Fibroblast of mammary gland (primary cell): ENCODE measurements around the gene KRTAP22-1.

Experiments
- DNase-seq: peaks from one replicate; pipeline ENCODE4 v3.0.0-alpha.2; 2010; ENCODE audit warnings: low read depth
- H3K4me3 ChIP-seq: 2 replicates; pipeline ENCODE4 v1.5.1; 2011; ENCODE audit warnings: low read depth, mild to moderate bottlenecking, low read length, moderate library complexity; ENCODE audit not compliant: control insufficient read depth
- TF ChIP-seq, protein P1 (sequence below): conservative IDR thresholded peaks from 2 replicates; pipeline ENCODE4 v1.5.1; 2011; ENCODE audit warnings: low read depth, low read length, inconsistent platforms; ENCODE audit not compliant: control insufficient read depth, insufficient read depth

The KRTAP22-1 gene

DNA sequence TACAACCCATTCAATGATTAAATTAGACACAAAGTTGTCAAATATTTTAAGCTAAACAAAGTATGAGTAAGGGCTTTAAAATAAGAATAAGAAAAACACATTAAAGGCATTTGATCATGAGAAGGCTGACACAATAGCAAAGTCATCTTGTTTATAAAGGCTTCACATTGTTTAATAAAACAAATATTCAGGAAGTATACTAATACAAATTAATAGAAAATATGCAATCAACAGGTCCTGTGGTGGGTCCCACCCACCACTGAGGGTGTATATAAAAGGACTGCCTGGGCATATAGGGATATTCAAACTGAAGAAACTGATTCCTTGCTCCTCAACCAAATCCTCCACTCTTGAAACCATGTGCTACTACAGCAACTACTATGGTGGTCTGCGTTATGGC lies 34.0 kb downstream of the KRTAP22-1 start, which contains the start of gene KRTAP20-2:
Gene KRTAP20-2, plus strand, starts transcription at position 301 of the 400 bp plus-strand sequence. Its CDS starts 58 bp downstream, at position 359.
- TF ChIP-seq, protein P1, sequence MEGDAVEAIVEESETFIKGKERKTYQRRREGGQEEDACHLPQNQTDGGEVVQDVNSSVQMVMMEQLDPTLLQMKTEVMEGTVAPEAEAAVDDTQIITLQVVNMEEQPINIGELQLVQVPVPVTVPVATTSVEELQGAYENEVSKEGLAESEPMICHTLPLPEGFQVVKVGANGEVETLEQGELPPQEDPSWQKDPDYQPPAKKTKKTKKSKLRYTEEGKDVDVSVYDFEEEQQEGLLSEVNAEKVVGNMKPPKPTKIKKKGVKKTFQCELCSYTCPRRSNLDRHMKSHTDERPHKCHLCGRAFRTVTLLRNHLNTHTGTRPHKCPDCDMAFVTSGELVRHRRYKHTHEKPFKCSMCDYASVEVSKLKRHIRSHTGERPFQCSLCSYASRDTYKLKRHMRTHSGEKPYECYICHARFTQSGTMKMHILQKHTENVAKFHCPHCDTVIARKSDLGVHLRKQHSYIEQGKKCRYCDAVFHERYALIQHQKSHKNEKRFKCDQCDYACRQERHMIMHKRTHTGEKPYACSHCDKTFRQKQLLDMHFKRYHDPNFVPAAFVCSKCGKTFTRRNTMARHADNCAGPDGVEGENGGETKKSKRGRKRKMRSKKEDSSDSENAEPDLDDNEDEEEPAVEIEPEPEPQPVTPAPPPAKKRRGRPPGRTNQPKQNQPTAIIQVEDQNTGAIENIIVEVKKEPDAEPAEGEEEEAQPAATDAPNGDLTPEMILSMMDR, result no peak
- DNase-seq, result no peak
- H3K4me3 ChIP-seq, result no peak within 1 kb of the TSS

DNA sequence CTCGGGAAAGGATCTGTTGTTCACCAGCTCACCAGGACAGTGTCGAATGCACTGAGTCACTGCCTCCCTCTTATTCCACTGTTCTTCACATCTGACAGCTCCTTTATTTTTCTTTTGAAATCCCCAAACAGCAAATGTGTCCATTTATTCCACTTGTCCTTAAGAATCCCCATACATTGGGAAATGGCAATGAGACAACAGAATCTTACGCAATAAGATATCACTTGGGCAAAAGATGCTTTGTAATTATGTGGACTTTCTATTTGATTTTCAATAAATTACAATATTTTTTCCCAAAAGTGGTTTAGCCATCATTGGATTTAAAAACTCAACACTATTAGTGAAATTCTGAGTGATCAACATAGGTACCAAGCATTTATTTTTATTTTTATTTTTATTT lies 37.8 kb downstream of the KRTAP22-1 start:
- DNase-seq, result no peak
- H3K4me3 ChIP-seq, result no peak overlapping the region
- TF ChIP-seq, protein P1, result no peak

DNA sequence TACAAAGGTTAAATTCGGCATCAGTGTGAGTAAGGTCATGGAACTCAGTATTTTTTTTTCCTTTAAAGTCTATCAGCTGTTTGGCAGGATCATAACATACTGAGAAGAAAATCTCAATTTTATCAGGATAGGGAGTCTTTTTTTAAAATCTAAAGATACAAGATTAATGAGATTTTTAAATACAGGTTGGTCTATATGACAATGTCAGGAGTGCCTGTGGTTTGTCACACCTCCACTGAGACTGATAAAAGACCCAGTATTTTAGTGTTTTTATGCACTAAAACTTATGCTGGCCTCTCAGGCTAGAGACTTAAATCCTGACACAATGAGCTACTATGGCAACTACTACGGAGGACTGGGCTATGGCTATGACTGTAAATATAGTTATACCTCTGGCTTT lies 41.7 kb downstream of the KRTAP22-1 start, which contains the start of gene KRTAP20-3:
Gene KRTAP20-3, plus strand, starts transcription at position 301 of the 400 bp plus-strand sequence.
- no peak within 1 kb of the TSS for H3K4me3 ChIP-seq
- TF ChIP-seq, protein P1, result no peak
- no peak for DNase-seq

DNA sequence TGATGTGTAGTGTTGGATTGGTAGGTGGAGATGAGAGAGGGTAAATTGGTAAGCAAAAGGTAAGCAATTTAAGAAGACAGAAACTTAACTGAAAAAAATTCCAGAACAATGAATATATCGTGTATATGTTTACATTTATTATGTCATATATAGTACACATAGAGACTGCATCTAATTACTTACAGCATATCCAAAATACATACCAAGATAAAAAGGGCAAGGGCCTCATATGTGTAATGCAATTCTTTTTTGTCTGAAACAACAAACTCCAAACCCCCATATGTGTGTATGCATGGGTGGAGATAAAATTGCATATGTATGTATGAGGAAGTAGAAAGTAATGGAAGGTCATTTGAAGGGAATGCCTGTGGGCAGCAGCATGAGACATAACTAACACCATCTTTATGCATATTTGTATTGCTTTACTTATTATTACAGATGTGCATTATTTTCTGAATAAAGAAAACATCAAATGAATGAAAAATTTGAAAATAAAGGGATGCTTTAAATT lies 46.1 kb downstream of the KRTAP22-1 start:
- H3K4me3 ChIP-seq, result no peak overlapping the region
- DNase-seq, result no peak
- TF ChIP-seq, protein P1, result no peak
